BLaER1 treated with 17β-estradiol and CSF1 and Interleukin-3, amounts not matched to agents 10 nM and 100 nM (cell line): ENCODE measurements around the gene MICAL2.

Experiments used
- H3K27ac ChIP-seq, 11 experiments: shearing (Covaris generic); formaldehyde crosslinking; 2 replicates each; pipeline ENCODE4 v1.8.1; 2022
- H3K27me3 ChIP-seq, 11 experiments: shearing (Covaris generic); formaldehyde crosslinking; 2 replicates each; pipeline ENCODE4 v1.8.1; 2022
- H3K36me3 ChIP-seq, 11 experiments: shearing (Covaris generic); formaldehyde crosslinking; 2 replicates each; pipeline ENCODE4 v1.8.1; 2022
- H3K4me1 ChIP-seq, 10 experiments: shearing (Covaris generic); formaldehyde crosslinking; 2 replicates each; pipeline ENCODE4 v1.8.1; 2022
- H3K4me2 ChIP-seq, 11 experiments: shearing (Covaris generic); formaldehyde crosslinking; 2 replicates each; pipeline ENCODE4 v1.8.1; 2022
- H3K4me3 ChIP-seq, 10 experiments: shearing (Covaris generic); formaldehyde crosslinking; 2 replicates each; pipeline ENCODE4 v1.8.1; 2022
- H3K9ac ChIP-seq, 11 experiments: shearing (Covaris generic); formaldehyde crosslinking; 2 replicates each; pipeline ENCODE4 v1.8.1; 2022
- H3K9me3 ChIP-seq, 11 experiments: shearing (Covaris generic); formaldehyde crosslinking; replicated peaks in 1 of 11; 2 replicates each; pipeline ENCODE4 v1.8.1; 2022
- H4K20me1 ChIP-seq, 11 experiments: shearing (Covaris generic); formaldehyde crosslinking; 2 replicates each; pipeline ENCODE4 v1.8.1; 2022
- Cebpa-rat ChIP-seq, 11 experiments: shearing (Covaris generic); IDR thresholded peaks; 2 replicates each; pipeline ENCODE4 v1.8.1; 2022

Gene MICAL2

DNA sequence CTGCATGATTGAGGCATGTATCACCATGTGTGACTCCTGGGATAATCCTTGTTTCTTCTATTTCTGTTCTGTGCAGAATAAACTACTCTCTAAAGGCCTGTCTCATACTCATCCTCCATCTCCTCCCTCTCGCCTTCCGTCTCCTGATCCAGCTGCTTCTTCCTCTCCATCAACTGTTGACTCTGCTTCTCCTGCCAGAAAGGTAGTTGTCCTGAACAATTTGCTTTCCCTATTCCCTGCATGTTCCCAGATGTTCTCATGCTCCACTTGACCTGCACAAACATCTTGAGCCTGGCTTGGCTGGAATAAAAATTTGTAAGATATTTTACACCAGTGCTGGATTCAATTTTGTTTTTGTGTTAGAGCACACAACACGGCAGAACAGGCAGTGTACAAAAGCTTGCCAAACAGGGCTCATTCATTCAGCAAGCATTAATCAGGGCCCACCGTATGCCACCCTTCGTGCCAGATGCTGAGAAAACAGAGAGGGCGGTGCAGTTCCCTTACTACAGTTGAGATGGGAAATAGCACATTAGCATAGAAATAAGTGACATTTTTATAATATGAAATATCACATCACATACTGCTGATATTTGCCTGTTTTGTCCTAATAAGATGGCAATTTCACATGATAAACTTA, 133.6 kb downstream of the MICAL2 start:
- no peak for TF ChIP-seq Cebpa-rat (IDR thresholded peaks at IDR 0.05)
- no peaks in the 10 kb centered on the region for H3K9me3 ChIP-seq
- no peaks in the 10 kb centered on the region for H3K27me3 ChIP-seq
- H3K4me2 ChIP-seq = no peak overlapping the region
- no peaks in the 10 kb centered on the region for H4K20me1 ChIP-seq
- H3K9ac ChIP-seq = no peak overlapping the region
- H3K4me1 ChIP-seq = peaks cover 36 to 43% (median 39%) of the 10 kb centered on the region in 10 experiments
- H3K4me3 ChIP-seq = no peak overlapping the region
- H3K36me3 ChIP-seq = peaks cover 0 to 27% (median 0%) of the 10 kb centered on the region in 11 experiments; a peak in 4 of 22 replicates
- no peak overlapping the region for H3K27ac ChIP-seq

DNA sequence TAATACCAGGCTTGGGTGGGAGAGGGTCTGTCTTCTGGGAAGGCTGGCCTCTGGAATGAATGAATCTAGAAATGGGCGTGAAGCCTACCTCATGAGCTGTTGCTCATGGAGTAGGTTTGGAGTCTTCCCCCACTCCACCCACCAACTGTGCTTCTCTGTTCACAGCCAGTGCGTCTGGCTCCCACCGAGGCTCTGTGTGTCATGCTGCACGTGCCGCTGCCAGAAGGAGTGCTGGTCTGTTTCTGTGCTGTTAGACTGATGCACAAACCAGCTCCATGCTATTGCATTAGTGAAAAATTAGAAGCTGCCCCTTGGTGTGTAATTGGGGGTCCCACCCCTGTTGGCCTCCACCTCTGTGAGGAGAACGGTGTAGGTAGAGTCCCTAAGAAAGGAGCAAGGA, 134.7 kb downstream of the MICAL2 start:
- Histone ChIP-seq H4K20me1 (no peaks in the 10 kb centered on the region), H3K4me1 (peaks cover 26 to 35% (median 29%) of the 10 kb centered on the region in 10 experiments), H3K4me3 (no peak overlapping the region), H3K9me3 (no peaks in the 10 kb centered on the region), H3K36me3 (peaks cover 0 to 36% (median 0%) of the 10 kb centered on the region in 11 experiments; a peak in 4 of 22 replicates), H3K9ac (no peak overlapping the region), H3K27ac (no peak overlapping the region), H3K4me2 (no peak overlapping the region), H3K27me3 (no peaks in the 10 kb centered on the region)
- TF ChIP-seq Cebpa-rat (IDR thresholded peaks at IDR 0.05) = no peak

DNA sequence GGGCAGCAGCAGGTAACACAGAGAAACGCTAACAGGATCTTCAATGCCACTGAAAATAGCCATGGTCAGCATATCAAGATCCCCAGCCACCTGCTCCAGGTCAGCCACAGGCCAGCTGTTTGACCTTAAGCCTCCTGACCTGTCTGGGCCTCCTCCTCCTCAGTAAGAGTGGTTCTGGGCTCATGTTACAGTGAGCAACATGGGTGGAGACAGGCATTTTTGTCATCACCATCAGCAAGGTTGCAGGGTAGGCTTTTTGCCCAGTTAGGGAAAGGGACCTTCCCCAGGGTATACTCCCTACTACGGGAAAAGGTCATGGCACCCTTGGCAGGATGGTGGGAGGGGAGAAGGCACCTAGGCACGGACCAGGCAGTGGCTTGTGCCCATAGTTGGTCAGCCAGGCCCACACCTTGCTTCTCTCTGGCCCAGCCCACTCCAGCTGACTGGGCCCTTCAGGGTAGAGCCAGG, 135.2 kb downstream of the MICAL2 start:
- no peak for TF ChIP-seq Cebpa-rat (IDR thresholded peaks at IDR 0.05)
- peaks cover 0 to 41% (median 0%) of the 10 kb centered on the region in 11 experiments; a peak in 4 of 22 replicates for H3K36me3 ChIP-seq
- no peak overlapping the region for H3K4me3 ChIP-seq
- no peaks in the 10 kb centered on the region for H3K9me3 ChIP-seq
- no peaks in the 10 kb centered on the region for H3K27me3 ChIP-seq
- peaks cover 21 to 30% (median 24%) of the 10 kb centered on the region in 10 experiments for H3K4me1 ChIP-seq
- no peak overlapping the region for H3K4me2 ChIP-seq
- H4K20me1 ChIP-seq = no peaks in the 10 kb centered on the region
- no peak overlapping the region for H3K9ac ChIP-seq
- H3K27ac ChIP-seq = no peak overlapping the region

DNA sequence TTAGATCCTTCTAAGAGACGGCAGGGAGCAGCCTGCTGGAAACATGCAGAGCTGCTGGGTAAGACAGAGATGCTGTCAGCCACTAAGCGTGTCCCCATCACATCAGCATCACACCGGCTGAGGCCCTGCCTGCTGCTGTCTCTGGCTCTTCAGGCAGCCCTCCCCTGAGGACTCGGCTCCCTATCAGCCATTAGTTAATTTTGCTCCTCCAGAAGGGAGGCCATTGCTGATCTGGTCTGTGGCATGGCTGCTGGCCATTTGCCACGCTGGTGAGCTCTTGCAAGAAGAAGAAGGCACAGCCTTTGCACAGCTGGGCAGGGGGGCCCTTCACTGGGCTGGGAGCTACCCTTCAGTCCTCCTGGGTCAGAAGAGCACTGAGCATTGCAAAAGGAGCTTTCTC, 135.8 kb downstream of the MICAL2 start:
- Histone ChIP-seq H4K20me1 (no peaks in the 10 kb centered on the region), H3K4me1 (peaks cover 17 to 25% (median 19%) of the 10 kb centered on the region in 10 experiments)

DNA sequence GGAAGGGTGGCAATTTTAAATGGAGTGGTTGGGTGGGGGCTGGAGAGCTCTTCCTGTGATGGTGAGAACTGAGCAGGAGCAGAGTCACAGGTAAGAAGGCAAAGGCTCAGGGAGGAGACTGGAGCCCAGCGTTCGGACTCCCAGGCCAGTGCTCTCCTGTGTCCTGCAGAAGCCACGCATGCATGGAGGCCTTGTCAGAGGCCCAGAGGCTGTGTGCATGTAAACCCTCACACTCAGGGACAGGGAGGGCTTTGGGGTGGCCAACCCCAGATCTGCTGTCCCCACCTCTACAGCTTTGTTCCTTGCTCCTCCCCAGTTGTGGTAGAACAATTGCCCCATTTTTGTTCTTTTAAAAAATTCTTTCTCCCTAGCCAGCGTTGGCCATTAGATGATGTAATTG, 136.6 kb downstream of the MICAL2 start:
- no peaks in the 10 kb centered on the region for H3K27me3 ChIP-seq
- H3K36me3 ChIP-seq = peaks cover 0 to 42% (median 0%) of the 10 kb centered on the region in 11 experiments; a peak in 4 of 22 replicates
- no peaks in the 10 kb centered on the region for H3K9me3 ChIP-seq
- TF ChIP-seq Cebpa-rat (IDR thresholded peaks at IDR 0.05) = no peak
- peaks cover 14 to 23% (median 16%) of the 10 kb centered on the region in 10 experiments for H3K4me1 ChIP-seq
- no peak overlapping the region for H3K9ac ChIP-seq
- no peak overlapping the region for H3K4me2 ChIP-seq
- H3K4me3 ChIP-seq = no peak overlapping the region
- no peak overlapping the region for H3K27ac ChIP-seq
- H4K20me1 ChIP-seq = no peaks in the 10 kb centered on the region

More for the DNA sequence above, 135.8 kb downstream of the MICAL2 start:
- Histone ChIP-seq H3K27ac (no peak overlapping the region), H3K36me3 (peaks cover 0 to 42% (median 0%) of the 10 kb centered on the region in 11 experiments; a peak in 4 of 22 replicates), H3K9me3 (no peaks in the 10 kb centered on the region), H3K4me2 (no peak overlapping the region), H3K27me3 (no peaks in the 10 kb centered on the region), H3K4me3 (no peak overlapping the region), H3K9ac (no peak overlapping the region)
- TF ChIP-seq Cebpa-rat (IDR thresholded peaks at IDR 0.05) = no peak

DNA sequence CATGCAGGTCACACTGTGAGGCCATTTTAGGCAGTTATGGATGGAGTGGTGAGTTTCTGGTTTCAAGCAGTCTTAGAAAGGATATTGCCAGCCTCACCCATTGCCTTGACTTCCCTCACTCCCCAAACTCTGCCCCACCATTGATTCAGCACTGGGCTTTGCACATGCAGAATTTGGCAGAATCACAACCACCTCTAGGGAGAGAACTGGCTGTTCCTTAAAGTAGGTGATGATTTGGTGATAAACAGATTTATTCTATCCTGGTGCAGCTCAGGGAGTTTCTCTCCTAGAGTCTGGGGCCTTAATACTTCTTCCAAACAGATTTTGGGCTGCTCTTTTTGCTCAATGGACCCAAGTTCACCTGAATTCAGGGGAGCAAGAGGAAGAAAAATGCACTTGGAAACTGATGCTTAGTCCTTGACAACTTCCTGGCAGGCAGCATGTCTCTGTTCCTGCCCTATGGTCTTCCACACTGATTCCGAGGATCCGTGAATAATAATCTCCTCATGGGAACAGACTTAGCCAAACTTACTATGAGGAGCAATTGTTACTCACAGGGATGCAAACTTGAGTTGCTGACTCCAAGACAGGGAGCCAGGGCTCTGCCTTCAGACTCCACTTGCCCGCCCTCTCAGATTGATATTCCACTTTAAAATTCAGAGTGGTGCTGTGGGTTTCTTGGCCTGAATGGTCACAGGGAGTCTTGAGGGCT, 137.3 kb downstream of the MICAL2 start:
- no peak overlapping the region for H3K4me3 ChIP-seq
- peaks cover 0 to 42% (median 0%) of the 10 kb centered on the region in 11 experiments; a peak in 4 of 22 replicates for H3K36me3 ChIP-seq
- no peaks in the 10 kb centered on the region for H4K20me1 ChIP-seq
- peaks cover 7 to 16% (median 9%) of the 10 kb centered on the region in 10 experiments for H3K4me1 ChIP-seq
- H3K27me3 ChIP-seq = no peaks in the 10 kb centered on the region
- H3K9me3 ChIP-seq = no peaks in the 10 kb centered on the region
- H3K4me2 ChIP-seq = no peak overlapping the region
- no peak for TF ChIP-seq Cebpa-rat (IDR thresholded peaks at IDR 0.05)
- H3K9ac ChIP-seq = no peak overlapping the region
- H3K27ac ChIP-seq = no peak overlapping the region

DNA sequence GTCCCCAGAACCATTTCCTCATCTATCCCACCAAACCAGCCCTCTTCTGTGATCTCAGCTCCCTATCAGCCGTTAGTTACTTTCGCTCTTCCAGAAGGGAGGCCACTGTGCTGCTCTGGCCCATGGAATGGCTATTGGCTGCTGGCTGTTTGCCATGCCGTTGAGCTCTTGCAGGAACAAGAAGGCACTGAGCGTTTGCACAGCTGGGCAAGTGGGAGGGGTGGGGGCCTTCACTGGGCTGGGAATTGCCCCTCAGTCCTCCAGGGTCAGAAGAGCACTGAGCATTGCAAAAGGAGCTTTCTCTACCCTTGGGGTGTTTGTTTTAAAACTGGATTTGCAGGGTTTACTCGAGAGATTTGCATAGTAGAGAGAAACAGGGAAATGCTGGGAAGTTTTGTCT, 137.9 kb downstream of the MICAL2 start:
- TF ChIP-seq Cebpa-rat (IDR thresholded peaks at IDR 0.05) = no peak
- no peaks in the 10 kb centered on the region for H3K27me3 ChIP-seq
- no peaks in the 10 kb centered on the region for H3K9me3 ChIP-seq
- no peak overlapping the region for H3K4me2 ChIP-seq
- peaks cover 0 to 42% (median 0%) of the 10 kb centered on the region in 11 experiments; a peak in 4 of 22 replicates for H3K36me3 ChIP-seq
- H3K27ac ChIP-seq = no peak overlapping the region
- H3K4me1 ChIP-seq = peaks cover under 1 to 9% (median 3%) of the 10 kb centered on the region in 10 experiments; a peak in 15 of 20 replicates
- no peak overlapping the region for H3K4me3 ChIP-seq
- no peak overlapping the region for H3K9ac ChIP-seq
- H4K20me1 ChIP-seq = no peaks in the 10 kb centered on the region

DNA sequence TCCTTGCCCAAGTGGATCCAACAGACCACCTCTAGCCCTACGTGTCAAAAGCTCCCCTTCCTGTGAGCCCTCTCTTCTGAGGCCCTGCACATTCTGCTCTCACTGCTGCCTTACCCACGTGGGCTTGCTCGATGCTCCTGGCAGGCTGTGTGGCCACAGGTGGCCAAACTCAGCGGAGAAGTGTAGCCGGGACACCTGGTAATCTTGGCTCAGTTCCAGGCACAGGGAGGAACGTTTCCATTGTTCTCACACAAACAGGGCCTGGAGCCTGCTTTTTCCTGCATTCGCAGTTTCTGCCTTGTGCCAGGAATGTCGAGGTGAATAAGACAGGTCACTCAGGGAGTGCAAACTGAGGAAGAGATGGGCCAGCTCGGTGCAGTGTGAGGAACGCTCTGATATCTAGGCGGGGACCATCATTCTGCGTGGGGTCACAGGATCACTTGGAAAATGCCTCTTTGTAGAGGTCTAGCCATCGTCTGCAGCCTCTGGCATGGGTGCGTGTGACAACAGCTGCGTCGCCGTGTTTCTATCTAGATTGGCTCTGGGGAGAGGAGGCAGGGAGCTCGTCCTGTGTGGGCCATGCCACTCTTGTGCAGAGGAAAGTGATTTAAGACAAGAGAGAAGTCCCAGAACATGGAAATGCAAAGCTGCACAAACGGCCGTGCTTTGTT, 139.3 kb downstream of the MICAL2 start:
- H3K36me3 ChIP-seq = peaks cover 0 to 39% (median 0%) of the 10 kb centered on the region in 11 experiments; a peak in 3 of 22 replicates
- no peak overlapping the region for H3K4me3 ChIP-seq
- H3K9ac ChIP-seq = no peak overlapping the region; a peak in 1 of 22 replicates
- peaks cover 0 to 6% (median 0%) of the 10 kb centered on the region in 10 experiments; a peak in 2 of 20 replicates for H3K4me1 ChIP-seq
- H3K4me2 ChIP-seq = peak overlapping the region in 2 of 11 experiments; percentile 12 to 18; a peak in 2 of 22 replicates
- TF ChIP-seq Cebpa-rat (IDR thresholded peaks at IDR 0.05) = peak in 1 of 11 experiments; percentile 13; a peak in 1 of 22 replicates
- H3K27ac ChIP-seq = no peak overlapping the region
- no peaks in the 10 kb centered on the region for H3K27me3 ChIP-seq
- H4K20me1 ChIP-seq = no peaks in the 10 kb centered on the region
- no peaks in the 10 kb centered on the region for H3K9me3 ChIP-seq
